Measurements from ENCODE around the gene PAM16.

DNA sequence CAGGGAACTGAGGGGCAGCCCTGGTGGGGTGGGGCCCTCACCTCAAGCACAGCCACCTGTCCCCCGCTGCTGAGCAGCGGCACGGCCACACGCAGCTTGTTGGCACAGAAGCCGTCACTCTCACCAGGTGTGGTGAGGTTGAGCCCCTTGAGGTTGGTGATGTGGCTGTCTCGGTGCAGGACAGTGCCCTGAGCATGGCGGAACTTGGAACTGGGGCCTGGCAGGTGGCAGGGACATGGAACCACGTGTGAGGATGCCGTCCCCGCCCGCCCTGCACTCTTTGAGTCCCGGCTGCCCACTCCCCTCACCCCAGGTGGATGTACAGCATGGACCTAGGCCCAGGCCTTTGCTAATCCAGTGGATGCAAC is 10.8 kb upstream of the PAM16 start:
- TF ChIP-seq, protein P1, sequence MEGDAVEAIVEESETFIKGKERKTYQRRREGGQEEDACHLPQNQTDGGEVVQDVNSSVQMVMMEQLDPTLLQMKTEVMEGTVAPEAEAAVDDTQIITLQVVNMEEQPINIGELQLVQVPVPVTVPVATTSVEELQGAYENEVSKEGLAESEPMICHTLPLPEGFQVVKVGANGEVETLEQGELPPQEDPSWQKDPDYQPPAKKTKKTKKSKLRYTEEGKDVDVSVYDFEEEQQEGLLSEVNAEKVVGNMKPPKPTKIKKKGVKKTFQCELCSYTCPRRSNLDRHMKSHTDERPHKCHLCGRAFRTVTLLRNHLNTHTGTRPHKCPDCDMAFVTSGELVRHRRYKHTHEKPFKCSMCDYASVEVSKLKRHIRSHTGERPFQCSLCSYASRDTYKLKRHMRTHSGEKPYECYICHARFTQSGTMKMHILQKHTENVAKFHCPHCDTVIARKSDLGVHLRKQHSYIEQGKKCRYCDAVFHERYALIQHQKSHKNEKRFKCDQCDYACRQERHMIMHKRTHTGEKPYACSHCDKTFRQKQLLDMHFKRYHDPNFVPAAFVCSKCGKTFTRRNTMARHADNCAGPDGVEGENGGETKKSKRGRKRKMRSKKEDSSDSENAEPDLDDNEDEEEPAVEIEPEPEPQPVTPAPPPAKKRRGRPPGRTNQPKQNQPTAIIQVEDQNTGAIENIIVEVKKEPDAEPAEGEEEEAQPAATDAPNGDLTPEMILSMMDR (IDR thresholded peaks at IDR 0.05; ENCODE audit: low read depth, low read length, missing input control), result no peak
- TF ChIP-seq GABPA (IDR thresholded peaks at IDR 0.05 in 1 of 2, conservative IDR thresholded peaks at IDR 0.05 in 1 of 2) (no peak), JUND (IDR thresholded peaks at IDR 0.05) (no peak), MAX (IDR thresholded peaks at IDR 0.05) (no peak)
